Breast epithelium (tissue), 3 donors: Measurements from ENCODE around the gene FMN1.

Source experiments
- CTCF ChIP-seq, 3 donors: fragments of 450-650 bp; IDR thresholded peaks; one replicate each; pipeline ENCODE4 v1.5.1; 2016 to 2017; ENCODE audit warnings: antibody characterized with exemption in 3 of 3, mild to moderate bottlenecking in 3 of 3, moderate library complexity in 3 of 3
- POLR2A ChIP-seq: fragments of 450-650 bp; IDR thresholded peaks from one replicate; pipeline ENCODE4 v1.6.1; 2016; ENCODE audit warnings: antibody characterized with exemption, mild to moderate bottlenecking, moderate library complexity

GRCh38 chr15:32852771-32853170 lies 341.7 kb downstream of the FMN1 start:
- TF ChIP-seq CTCF (IDR thresholded peaks at IDR 0.05): no peak
- no peak for TF ChIP-seq POLR2A
